Activated CD4-positive, alpha-beta memory T cell treated with anti-CD3 and anti-CD28 coated beads, Interleukin-2, amount 10 ng/mL, durations not matched to agents 7 days and 5 days (primary cell): ENCODE measurements around the gene S100A1. TPM values are rescaled to one million over a fixed set of nuclear protein-coding genes. Genes with fewer than 3 reads are reported as not detected.
A peak's percentile ranks its signal among the peaks of the same experiment; 100 is the strongest.

ENCODE experiments used
- CTCF ChIA-PET: fragments of 350-600 bp; sonication (Branson Sonifier 250); formaldehyde crosslinking; loops from one replicate; lab custom pipeline; 2021; ENCODE audit warnings: antibody characterized with exemption, inconsistent platforms; lab: Charles Lee
- POLR2A ChIA-PET: fragments of 350-600 bp; sonication (Branson Sonifier 250); formaldehyde crosslinking; loops from one replicate; lab custom pipeline; 2021; ENCODE audit warnings: antibody characterized with exemption; lab: Charles Lee
- DNase-seq: peaks from one replicate; pipeline ENCODE4 v3.0.0-alpha.2; 2020
- H3K27ac Mint-ChIP-seq: one replicate; pipeline ENCODE4 v1.8.0; 2021; ENCODE audit warnings: mild to moderate bottlenecking, mixed read lengths
- H3K27me3 Mint-ChIP-seq: one replicate; pipeline ENCODE4 v1.8.0; 2021; ENCODE audit warnings: mixed read lengths
- H3K36me3 Mint-ChIP-seq: one replicate; pipeline ENCODE4 v1.8.0; 2021; ENCODE audit warnings: low read depth, mixed read lengths
- H3K4me1 Mint-ChIP-seq: one replicate; pipeline ENCODE4 v1.8.0; 2021; ENCODE audit warnings: mixed read lengths
- H3K4me3 Mint-ChIP-seq: one replicate; pipeline ENCODE4 v1.8.0; 2021; ENCODE audit warnings: mild to moderate bottlenecking, mixed read lengths
- H3K9me3 Mint-ChIP-seq: one replicate; pipeline ENCODE4 v1.8.0; 2021; ENCODE audit warnings: mixed read lengths
- total RNA-seq, 2 experiments: library from RNA; stranded (reverse); gene quantifications; one replicate each; pipeline ENCODE4 v1.2.3, GENCODE V29; 2021

S100A1 gene
- total RNA-seq, 2 experiments from 2014 or later: not detected

GRCh38 chr1:153612111-153612754, 16.0 kb upstream of the S100A1 start:
- Mint-ChIP-seq H3K9me3 (no peaks in the 10 kb centered on the region), H3K27me3 (no peaks in the 10 kb centered on the region), H3K4me3 (no peak overlapping the region), H3K36me3 (no peaks in the 10 kb centered on the region), H3K4me1 (no peaks in the 10 kb centered on the region), H3K27ac (no peak overlapping the region)
- ChIA-PET POLR2A (no interaction called here), CTCF (interaction anchor here (0.7 to 1.8 kb wide), 3 partner anchors 9 to 101 kb away, joined by 3 to 6 read pairs (median 3); no protein-coding TSS in a partner anchor)
- no peak for DNase-seq

DNA sequence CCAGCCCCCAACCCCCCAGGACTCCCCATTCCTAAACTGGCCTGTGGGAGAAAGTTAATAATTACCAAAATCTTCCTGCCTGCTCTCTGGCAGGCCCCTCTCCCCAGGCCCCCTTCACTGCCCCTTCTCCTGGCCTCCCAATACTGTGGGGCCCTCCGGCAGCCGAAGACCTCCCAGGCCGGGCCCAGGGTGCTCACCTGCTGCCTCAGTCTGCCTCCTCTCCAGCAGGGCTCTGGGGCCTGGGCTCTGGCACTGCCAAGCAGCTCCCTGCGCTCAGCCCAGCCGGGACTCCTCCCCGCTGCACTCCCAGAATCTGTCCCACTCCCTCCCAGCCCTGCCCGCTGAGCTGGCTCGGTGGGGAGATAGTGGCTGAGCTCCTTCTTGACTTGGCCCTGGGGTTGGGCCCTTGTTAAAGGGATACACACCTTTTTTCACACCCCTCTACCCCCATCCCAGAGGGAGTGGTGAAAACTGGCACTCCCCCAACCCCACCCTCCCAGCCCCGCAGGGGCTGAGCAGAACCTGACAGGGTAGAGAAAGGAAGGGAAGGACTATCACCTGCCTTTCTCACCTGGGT, 15.4 kb upstream of the S100A1 start, which contains the start of gene S100A16:
TSS of gene S100A16 (minus strand) at position 383 of the 577 bp plus-strand sequence. CDS start 4,986 bp downstream, outside the sequence.
- POLR2A ChIA-PET: no interaction called here
- Mint-ChIP-seq H3K4me3 (no peak within 1 kb of the TSS), H3K9me3 (no peaks in the 10 kb centered on the region), H3K36me3 (no peaks in the 10 kb centered on the region), H3K27ac (no peak within 1 kb of the TSS), H3K27me3 (no peaks in the 10 kb centered on the region), H3K4me1 (peaks cover 4% of the 10 kb centered on the region)
- CTCF ChIA-PET: interaction anchor here (1.8 kb wide), 1 partner anchor 9 kb away, joined by 6 read pairs; no protein-coding TSS in a partner anchor
- no peak for DNase-seq

- no peaks in the 10 kb centered on the region for H3K9me3 Mint-ChIP-seq
- H3K36me3 Mint-ChIP-seq: no peaks in the 10 kb centered on the region
- no peak for DNase-seq
- no peaks in the 10 kb centered on the region for H3K27me3 Mint-ChIP-seq
- H3K27ac Mint-ChIP-seq: no peak overlapping the region
- CTCF ChIA-PET: interaction anchor here (1.3 to 2.0 kb wide), 3 partner anchors 9 to 81 kb away, joined by 3 to 6 read pairs (median 3); no protein-coding TSS in a partner anchor
- H3K4me1 Mint-ChIP-seq: peaks cover 4% of the 10 kb centered on the region
- POLR2A ChIA-PET: no interaction called here
- no peak overlapping the region for H3K4me3 Mint-ChIP-seq
Observed at GRCh38 chr1:153613406-153613805, 14.8 kb upstream of the S100A1 start.

DNA sequence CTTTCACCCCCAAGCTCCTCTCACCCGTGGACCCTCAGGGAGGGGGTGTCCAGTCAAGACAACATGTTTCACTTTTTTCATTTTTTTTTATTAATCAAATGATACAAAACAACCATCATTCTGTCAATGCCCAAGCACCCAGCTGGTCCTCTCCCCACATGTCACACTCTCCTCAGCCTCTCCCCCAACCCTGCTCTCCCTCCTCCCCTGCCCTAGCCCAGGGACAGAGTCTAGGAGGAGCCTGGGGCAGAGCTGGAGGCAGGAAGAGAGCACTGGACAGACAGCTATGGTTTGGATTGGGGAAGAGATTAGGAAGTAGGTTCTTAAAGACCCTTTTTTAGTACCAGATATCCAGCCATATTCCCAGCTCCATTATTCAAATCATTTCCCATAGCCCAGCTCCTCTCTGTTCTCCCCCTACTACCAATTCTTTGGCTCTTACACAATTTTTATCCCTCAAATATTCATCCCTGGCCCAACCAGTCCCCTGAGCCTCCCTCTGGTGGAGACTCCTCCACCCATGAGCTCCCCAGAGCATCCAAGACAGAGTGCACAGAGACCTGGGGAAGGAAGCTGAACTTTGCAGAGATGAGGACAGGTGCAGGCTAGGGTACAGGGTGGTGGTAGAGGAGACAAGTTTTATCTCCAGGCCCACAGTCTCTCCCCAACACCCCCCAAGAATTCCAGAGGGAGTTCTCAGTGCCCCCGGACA, 13.9 kb upstream of the S100A1 start:
- no peaks in the 10 kb centered on the region for H3K9me3 Mint-ChIP-seq
- no peaks in the 10 kb centered on the region for H3K36me3 Mint-ChIP-seq
- no peak overlapping the region for H3K4me3 Mint-ChIP-seq
- POLR2A ChIA-PET: interaction anchor here (1.2 to 4.0 kb wide), 3 partner anchors 20 to 82 kb away, joined by 3 to 14 read pairs (median 4); partner anchors contain the start of gene S100A6
- DNase-seq: no peak
- peaks cover 4% of the 10 kb centered on the region for H3K4me1 Mint-ChIP-seq
- H3K27me3 Mint-ChIP-seq: no peaks in the 10 kb centered on the region
- no peak overlapping the region for H3K27ac Mint-ChIP-seq
- CTCF ChIA-PET: interaction anchor here (0.8 to 7.1 kb wide), 8 partner anchors 10 to 261 kb away, joined by 3 to 104 read pairs (median 4); no protein-coding TSS in a partner anchor

- Mint-ChIP-seq H3K9me3 (no peaks in the 10 kb centered on the region), H3K4me3 (no peak overlapping the region), H3K27me3 (no peaks in the 10 kb centered on the region), H3K36me3 (no peaks in the 10 kb centered on the region), H3K27ac (no peak overlapping the region), H3K4me1 (peaks cover 4% of the 10 kb centered on the region)
- POLR2A ChIA-PET: interaction anchor here (1.2 to 4.0 kb wide), 3 partner anchors 20 to 83 kb away, joined by 3 to 14 read pairs (median 4); partner anchors contain the start of gene S100A6
- CTCF ChIA-PET: interaction anchor here (0.6 to 7.1 kb wide), 10 partner anchors 10 to 262 kb away, joined by 3 to 104 read pairs (median 4); no protein-coding TSS in a partner anchor
- no peak for DNase-seq
Observed at GRCh38 chr1:153614906-153615305, 13.3 kb upstream of the S100A1 start.

DNA sequence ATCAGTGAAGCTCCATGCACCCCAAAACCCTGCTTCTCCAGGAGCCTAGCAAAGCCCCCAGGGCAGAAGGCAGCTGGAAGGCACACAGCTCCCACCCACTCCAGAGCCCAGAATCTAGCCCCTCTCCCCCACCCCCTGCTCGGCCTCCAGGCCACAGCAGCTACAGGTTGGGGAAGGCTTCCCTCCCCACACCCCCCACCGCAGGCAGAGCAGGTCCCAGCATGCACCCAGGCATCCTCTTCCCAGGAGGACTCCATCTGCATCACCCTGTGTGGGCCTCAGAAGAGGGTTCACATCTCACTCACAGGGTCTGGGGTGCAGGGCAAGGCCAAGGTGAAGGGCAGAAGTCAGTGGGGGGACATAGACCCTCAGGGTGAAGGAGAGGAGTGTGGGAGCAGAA, 12.8 kb upstream of the S100A1 start:
- no peak overlapping the region for H3K27ac Mint-ChIP-seq
- no peaks in the 10 kb centered on the region for H3K9me3 Mint-ChIP-seq
- H3K36me3 Mint-ChIP-seq: no peaks in the 10 kb centered on the region
- peaks cover 4% of the 10 kb centered on the region for H3K4me1 Mint-ChIP-seq
- ChIA-PET CTCF (interaction anchor here (0.6 to 7.1 kb wide), 11 partner anchors 11 to 262 kb away, joined by 3 to 104 read pairs (median 5); partner anchors contain the start of genes S100A13 and S100A5), POLR2A (interaction anchor here (1.1 to 4.0 kb wide), 3 partner anchors 80 to 105 kb away, joined by 4 to 14 read pairs (median 4); partner anchors contain the start of gene S100A6)
- no peak for DNase-seq
- H3K4me3 Mint-ChIP-seq: no peak overlapping the region
- no peaks in the 10 kb centered on the region for H3K27me3 Mint-ChIP-seq

GRCh38 chr1:153616144-153616916, 11.9 kb upstream of the S100A1 start, which contains the start of gene S100A14:
TSS of gene S100A14 (minus strand) at chr1:153616325. CDS start at chr1:153615858, 467 bp downstream.
- no peak within 1 kb of the TSS for H3K27ac Mint-ChIP-seq
- CTCF ChIA-PET: interaction anchor here (1.1 to 7.1 kb wide), 12 partner anchors 9 to 263 kb away, joined by 3 to 104 read pairs (median 6); partner anchors contain the start of genes S100A13, S100A4 and S100A5
- H3K9me3 Mint-ChIP-seq: no peaks in the 10 kb centered on the region

GRCh38 chr1:153616917-153617311, 11.3 kb upstream of the S100A1 start:
- POLR2A ChIA-PET: interaction anchor here (0.9 to 4.0 kb wide), 3 partner anchors 50 to 107 kb away, joined by 4 to 14 read pairs (median 4); partner anchors contain the start of gene S100A6
- Mint-ChIP-seq H3K36me3 (no peaks in the 10 kb centered on the region), H3K9me3 (no peaks in the 10 kb centered on the region), H3K4me3 (no peak overlapping the region), H3K4me1 (peaks cover 4% of the 10 kb centered on the region), H3K27me3 (no peaks in the 10 kb centered on the region), H3K27ac (no peak overlapping the region)
- CTCF ChIA-PET: interaction anchor here (1.0 to 7.1 kb wide), 12 partner anchors 10 to 108 kb away, joined by 3 to 104 read pairs (median 14); partner anchors contain the start of genes CHTOP, S100A1, S100A13 and S100A4
- no peak for DNase-seq

More at GRCh38 chr1:153616144-153616916, 11.9 kb upstream of the S100A1 start, which contains the start of gene S100A14:
- Mint-ChIP-seq H3K4me3 (no peak within 1 kb of the TSS), H3K27me3 (no peaks in the 10 kb centered on the region), H3K36me3 (no peaks in the 10 kb centered on the region), H3K4me1 (peaks cover 4% of the 10 kb centered on the region)
- DNase-seq: no peak
- POLR2A ChIA-PET: interaction anchor here (0.9 to 4.0 kb wide), 3 partner anchors 17 to 106 kb away, joined by 3 to 14 read pairs (median 4); partner anchors contain the start of genes CHTOP and S100A6

DNA sequence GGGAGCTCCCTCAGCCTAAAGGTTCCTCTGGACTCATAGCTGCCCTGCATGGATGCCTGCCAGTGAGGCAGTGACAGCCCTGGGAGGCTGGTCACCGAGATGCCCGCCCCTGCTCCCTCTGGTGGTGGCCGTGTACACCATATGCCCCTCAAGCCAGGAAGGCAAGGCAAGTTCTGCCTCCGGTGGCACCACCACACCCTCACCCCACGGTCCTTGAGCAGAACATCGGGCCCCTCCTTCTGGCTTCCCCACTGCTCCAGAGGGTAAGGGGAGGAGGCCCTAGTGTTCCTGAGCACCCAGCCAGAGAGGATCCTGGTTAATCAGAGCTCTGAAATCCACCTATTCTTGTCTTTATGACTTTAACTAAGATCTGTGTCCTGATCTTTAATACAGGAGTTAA, 10.6 kb upstream of the S100A1 start:
- no peak overlapping the region for H3K27ac Mint-ChIP-seq
- H3K4me3 Mint-ChIP-seq: no peak overlapping the region
- no peaks in the 10 kb centered on the region for H3K27me3 Mint-ChIP-seq
- CTCF ChIA-PET: interaction anchor here (0.8 to 7.1 kb wide), 20 partner anchors 9 to 116 kb away, joined by 3 to 104 read pairs (median 6); partner anchors contain the start of genes CHTOP, S100A1, S100A13 and S100A4
- DNase-seq: peak; percentile 75
- H3K36me3 Mint-ChIP-seq: no peaks in the 10 kb centered on the region
- POLR2A ChIA-PET: interaction anchor here (0.7 to 4.0 kb wide), 4 partner anchors 16 to 82 kb away, joined by 3 to 14 read pairs (median 4); partner anchors contain the start of gene S100A6
- no peaks in the 10 kb centered on the region for H3K9me3 Mint-ChIP-seq
- H3K4me1 Mint-ChIP-seq: peaks cover 4% of the 10 kb centered on the region

- peaks cover 4% of the 10 kb centered on the region for H3K4me1 Mint-ChIP-seq
- DNase-seq: no peak
- no peak overlapping the region for H3K27ac Mint-ChIP-seq
- POLR2A ChIA-PET: interaction anchor here (1.3 kb wide), 1 partner anchor 14 kb away, joined by 5 read pairs; no protein-coding TSS in a partner anchor
- no peaks in the 10 kb centered on the region for H3K27me3 Mint-ChIP-seq
- H3K9me3 Mint-ChIP-seq: no peaks in the 10 kb centered on the region
- no peaks in the 10 kb centered on the region for H3K36me3 Mint-ChIP-seq
- H3K4me3 Mint-ChIP-seq: no peak overlapping the region
- CTCF ChIA-PET: interaction anchor here (1.1 to 7.1 kb wide), 14 partner anchors 8 to 524 kb away, joined by 4 to 104 read pairs (median 6); partner anchors contain the start of genes S100A1, S100A13 and S100A5
Observed at GRCh38 chr1:153619171-153619570, 9.1 kb upstream of the S100A1 start.

- Mint-ChIP-seq H3K4me3 (no peak overlapping the region), H3K27ac (no peak overlapping the region), H3K27me3 (no peaks in the 10 kb centered on the region), H3K4me1 (no peaks in the 10 kb centered on the region), H3K36me3 (no peaks in the 10 kb centered on the region), H3K9me3 (no peaks in the 10 kb centered on the region)
- ChIA-PET POLR2A (interaction anchor here (0.6 kb wide), 2 partner anchors 354 to 576 kb away, joined by 3 to 4 read pairs; partner anchors contain the start of gene JTB), CTCF (interaction anchor here (1.4 kb wide), 1 partner anchor 11 kb away, joined by 4 read pairs; the partner anchor contains the start of gene CHTOP)
- no peak for DNase-seq
Observed at GRCh38 chr1:153623101-153623500, 5.1 kb upstream of the S100A1 start.
